RCC 7860 (cell line): ENCODE data around the gene CHD1.
"Not testable (repeated sequence)": the region's sequence is repeated elsewhere in the genome, so short reads cannot be mapped to it uniquely, and the experiment has no call there.

Experiments used
- DNase-seq: peaks from one replicate; pipeline ENCODE4 v3.0.0-alpha.2; 2015; ENCODE audit warnings: low spot score
- FAIRE-seq: peaks from 2 replicates; lab custom pipeline; 2012; peaks lifted over from hg19 to GRCh38; lab: Jason Lieb, UNC

The CHD1 gene

GRCh38 chr5:98928873-98929709 is at the start of gene CHD1:
Gene CHD1, minus strand, starts transcription at chr5:98929007. Its CDS starts 2,621 bp downstream, at chr5:98926386.
- FAIRE-seq (peak; percentile 79), DNase-seq (peak; percentile 85)

DNA sequence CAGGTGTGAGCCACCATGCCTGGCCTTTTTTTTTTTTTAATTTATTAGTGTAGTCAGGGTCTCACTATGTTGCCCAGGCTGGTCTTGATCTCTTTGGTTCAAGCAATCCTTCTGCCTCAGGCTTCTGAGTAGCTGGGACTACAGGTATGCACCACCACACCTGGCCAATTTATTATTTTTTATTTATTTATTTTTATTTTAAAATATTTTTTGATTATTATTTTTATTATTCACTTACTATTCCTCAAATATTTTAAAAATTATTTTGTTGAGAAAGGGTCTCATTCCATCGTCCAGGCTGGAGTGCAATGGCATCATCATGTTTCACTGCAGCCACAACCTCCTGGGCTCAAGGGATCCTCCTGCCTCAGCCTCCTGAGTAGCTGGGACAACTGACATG is 49.7 kb upstream of the CHD1 start:
- FAIRE-seq (no peak), DNase-seq (no peak)

DNA sequence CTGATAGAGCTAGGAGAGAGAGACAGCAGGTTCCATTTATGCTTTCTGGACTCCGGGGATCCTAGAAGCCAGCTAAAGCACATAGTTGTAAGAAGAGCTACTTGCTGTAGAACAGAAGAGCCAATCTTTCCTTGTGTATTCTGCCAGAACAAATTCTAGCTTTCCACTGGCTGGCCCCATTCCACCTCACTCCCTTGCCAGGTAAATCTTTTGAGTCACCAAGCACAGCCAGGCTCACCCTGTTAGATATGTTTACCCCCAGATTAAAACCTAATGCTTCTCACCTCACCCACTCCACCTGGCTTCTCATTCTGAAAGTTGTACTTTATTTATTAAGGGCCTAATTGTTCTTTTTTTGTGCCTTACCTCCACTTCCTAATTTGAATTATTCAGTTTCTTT is 48.9 kb upstream of the CHD1 start:
- FAIRE-seq (no peak), DNase-seq (no peak)

- no peak for FAIRE-seq
- DNase-seq: no peak
Observed at GRCh38 chr5:98975682-98976407, 47.0 kb upstream of the CHD1 start.

DNA sequence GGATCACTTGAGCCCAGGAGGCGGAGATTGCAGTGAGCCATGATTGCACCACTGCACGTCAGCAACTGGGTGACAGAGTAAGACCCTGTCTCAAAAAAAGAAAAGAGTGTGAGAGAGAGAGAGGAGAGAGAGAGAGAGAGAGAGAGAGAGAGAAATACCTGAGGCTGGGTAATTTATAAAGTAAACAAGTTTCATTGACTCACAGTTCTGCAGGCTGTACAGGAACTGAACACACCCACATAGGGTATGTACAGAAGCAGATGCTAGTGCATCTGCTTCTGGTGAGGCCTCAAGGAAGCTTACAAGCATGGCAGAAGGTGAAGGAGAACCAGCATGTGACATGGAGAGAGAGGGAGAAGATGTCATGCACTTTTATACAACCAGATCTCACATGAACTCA is 46.4 kb upstream of the CHD1 start:
- FAIRE-seq: no peak
- DNase-seq: no peak

GRCh38 chr5:98969400-98969799 is 40.6 kb upstream of the CHD1 start:
- DNase-seq: no peak
- FAIRE-seq: no peak

DNA sequence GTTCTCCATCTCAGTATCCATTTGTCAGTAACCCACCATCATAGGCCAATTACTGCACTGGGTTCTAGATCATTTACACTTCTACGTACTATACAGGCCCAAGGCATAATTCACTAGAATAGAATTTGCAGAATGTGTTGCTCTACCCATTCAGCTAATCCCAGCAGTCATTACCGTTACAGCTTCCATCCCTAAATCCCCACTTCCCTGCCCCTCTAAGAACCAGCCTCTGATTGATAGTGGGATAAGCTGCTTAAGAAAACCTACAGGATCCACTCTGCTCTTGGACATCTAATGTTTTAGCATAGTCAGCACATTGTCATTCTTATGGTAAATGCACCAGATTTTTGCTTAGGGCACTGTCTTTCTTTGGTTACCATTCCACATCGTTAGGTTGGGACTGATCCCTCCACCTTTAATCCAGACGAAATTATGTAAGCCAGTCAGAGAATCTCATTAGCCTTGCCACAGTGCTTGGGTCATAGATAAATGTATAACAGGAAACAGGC is 39.3 kb upstream of the CHD1 start:
- DNase-seq: no peak
- no peak for FAIRE-seq

DNA sequence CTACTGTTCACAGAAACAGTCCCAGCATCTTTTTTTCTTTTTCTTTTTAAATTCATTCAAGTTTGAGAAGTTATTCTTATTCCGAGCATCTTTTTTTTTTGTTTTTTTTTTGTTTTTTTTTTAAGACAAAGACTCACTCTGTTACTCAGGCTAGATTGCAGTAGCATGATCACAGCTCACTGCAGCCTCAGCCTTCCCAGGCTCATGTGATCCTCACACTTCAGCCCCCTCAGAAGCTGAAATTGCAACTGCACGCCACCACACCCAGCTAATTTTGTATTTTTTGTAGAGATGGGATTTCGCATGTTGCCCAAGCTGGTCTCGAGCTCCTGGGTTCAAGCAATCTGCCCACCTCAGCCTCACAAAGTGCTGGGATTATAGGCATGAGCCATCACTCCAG is 36.4 kb upstream of the CHD1 start:
- DNase-seq: no peak
- no peak for FAIRE-seq

GRCh38 chr5:98964621-98965020 is 35.8 kb upstream of the CHD1 start:
- no peak for FAIRE-seq

GRCh38 chr5:98963019-98963418 is 34.2 kb upstream of the CHD1 start:
- no peak for DNase-seq
- no peak for FAIRE-seq

More at GRCh38 chr5:98964621-98965020, 35.8 kb upstream of the CHD1 start:
- DNase-seq: no peak

DNA sequence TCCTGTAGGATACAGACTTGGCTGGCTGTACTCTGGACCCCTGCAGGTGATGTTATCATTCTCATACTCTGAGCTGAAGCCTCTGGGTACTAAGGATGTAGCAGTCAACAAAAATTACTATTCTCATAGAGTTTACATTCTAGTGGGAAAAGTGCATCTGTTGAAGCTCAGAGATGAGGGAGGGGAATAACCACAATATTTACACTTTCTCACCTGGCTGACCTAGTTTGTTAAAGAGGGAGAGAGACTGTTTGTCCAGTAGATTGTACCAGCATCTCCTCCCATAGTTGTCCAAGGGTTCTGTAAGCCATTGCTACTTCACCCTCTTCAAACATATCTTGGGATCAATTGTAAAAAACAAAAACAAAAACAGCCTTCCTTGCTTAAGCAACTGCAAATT is 33.8 kb upstream of the CHD1 start:
- no peak for FAIRE-seq
- no peak for DNase-seq

DNA sequence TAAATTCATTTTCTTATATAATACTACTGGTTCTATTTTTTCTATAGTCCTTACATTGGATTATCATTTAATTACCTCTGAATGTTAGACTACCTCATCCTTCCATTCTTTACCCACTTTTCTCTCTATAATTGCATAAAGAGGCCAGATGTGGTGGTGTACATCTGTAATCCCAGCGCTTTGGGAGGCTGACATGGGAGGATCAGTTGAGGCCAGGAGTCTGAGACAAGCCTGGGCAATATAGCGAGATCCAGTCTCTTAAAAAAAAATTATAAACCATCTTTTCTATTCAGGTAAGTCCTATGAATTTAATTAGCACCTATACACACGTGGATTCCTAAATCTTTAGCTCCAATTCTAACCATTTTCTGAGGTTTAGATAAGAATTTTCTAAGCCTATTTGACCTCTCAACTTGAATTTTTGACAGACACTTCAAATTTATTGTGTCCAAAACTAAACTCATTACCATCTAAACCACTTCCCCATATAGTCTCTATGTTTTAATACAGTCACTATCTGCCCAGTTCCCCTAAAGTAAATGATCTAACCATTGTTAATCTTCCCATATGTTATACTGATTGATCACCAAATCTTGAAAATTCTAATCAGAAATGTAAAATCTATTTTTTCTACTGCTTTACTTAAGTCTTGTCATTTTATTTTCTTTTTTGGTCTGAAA is 33.0 kb upstream of the CHD1 start:
- no peak for FAIRE-seq
- DNase-seq: no peak

- no peak for DNase-seq
- FAIRE-seq: no peak
Observed at GRCh38 chr5:98957307-98957706, 28.5 kb upstream of the CHD1 start.

- not testable (repeated sequence) for DNase-seq, FAIRE-seq
Observed at GRCh38 chr5:98955888-98956287, 27.1 kb upstream of the CHD1 start.

- DNase-seq, FAIRE-seq: not testable (repeated sequence)
Observed at GRCh38 chr5:98955471-98955870, 26.7 kb upstream of the CHD1 start.

- no peak for FAIRE-seq
- DNase-seq: no peak
Observed at GRCh38 chr5:98954392-98955028, 25.7 kb upstream of the CHD1 start.

DNA sequence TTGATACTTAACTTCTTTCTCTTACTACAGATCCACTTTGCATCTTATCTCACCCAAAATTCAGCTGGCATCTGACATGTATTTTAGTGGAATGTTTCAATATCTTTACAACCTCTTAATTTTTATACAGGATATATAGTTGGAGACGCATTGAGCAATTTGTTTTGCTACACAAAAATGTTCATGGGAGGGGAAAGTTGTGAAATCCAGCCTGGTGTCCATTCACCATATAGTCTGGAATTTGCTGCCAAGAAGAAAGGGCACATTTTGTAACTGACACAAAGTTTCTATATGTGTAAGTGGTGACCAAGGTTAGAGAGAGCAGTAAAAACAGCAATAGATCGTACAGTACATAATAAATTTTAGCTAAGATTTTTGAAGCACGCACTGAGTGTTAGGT is 14.0 kb upstream of the CHD1 start:
- DNase-seq (no peak), FAIRE-seq (no peak)

GRCh38 chr5:98941131-98941883 is 12.5 kb upstream of the CHD1 start:
- FAIRE-seq: no peak

DNA sequence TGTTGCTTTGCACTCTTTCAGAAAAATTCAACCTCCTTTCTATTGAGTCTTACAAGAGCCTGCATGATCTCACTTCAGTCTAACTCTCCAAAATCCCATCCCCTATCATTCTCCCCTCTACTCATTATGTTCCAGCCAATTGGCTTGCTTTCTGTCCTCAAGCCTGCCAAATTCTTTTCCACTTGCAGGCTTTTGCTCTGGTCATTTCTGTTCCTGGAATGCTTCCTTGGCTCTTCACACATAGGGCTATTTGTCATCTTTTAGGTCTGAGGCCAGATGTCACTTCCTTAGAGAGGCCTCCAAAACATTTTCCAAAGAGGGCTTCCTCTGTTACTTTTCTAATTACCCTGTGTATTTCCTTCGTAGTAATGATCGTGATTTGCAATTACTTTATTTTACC is 11.8 kb upstream of the CHD1 start:
- DNase-seq (no peak), FAIRE-seq (no peak)

More at GRCh38 chr5:98941131-98941883, 12.5 kb upstream of the CHD1 start:
- DNase-seq: no peak

DNA sequence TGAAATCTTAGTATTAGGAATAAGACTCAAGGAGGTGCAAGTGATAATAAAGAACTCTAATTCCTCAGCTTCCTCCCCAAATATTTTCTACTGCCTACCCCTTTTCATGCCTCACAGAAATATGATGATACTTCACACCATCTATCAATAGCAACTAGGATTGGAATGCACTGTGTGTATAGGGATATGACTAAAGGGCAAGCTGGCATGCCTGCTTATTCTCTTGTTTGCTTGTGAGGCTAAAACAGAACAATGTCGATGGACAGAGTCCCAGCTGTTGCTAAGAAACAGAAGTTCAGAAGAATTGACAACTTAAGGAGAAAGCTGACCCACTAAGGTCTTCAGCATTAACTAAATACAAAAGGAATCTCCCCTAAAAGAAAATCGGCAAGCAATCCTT is 9.7 kb upstream of the CHD1 start:
- FAIRE-seq: no peak
- DNase-seq: no peak
